ACC112 (cell line): ENCODE results near the gene ERCC8.
A peak's percentile ranks its signal among the peaks of the same experiment; 100 is the strongest.

Experiments
- H2AFZ ChIP-seq: fragments of 200-600 bp; sonication (generic); one replicate; pipeline ENCODE4 v1.6.0; 2017; ENCODE audit warnings: antibody characterized with exemption, low read length; ENCODE audit not compliant: unreplicated experiment
- H3K27ac ChIP-seq: fragments of 200-600 bp; sonication (generic); 2 replicates; pipeline ENCODE4 v1.5.1; 2014; ENCODE audit warnings: low read depth, mild to moderate bottlenecking, antibody characterized with exemption, low read length, moderate library complexity
- H3K27me3 ChIP-seq: fragments of 200-600 bp; sonication (generic); 2 replicates; pipeline ENCODE4 v1.6.1; 2014; ENCODE audit warnings: mild to moderate bottlenecking, antibody characterized with exemption, low read length, moderate library complexity, mixed read lengths; ENCODE audit not compliant: insufficient read depth
- H3K36me3 ChIP-seq: fragments of 200-600 bp; sonication (generic); 2 replicates; pipeline ENCODE4 v1.6.1; 2016; ENCODE audit warnings: mild to moderate bottlenecking, antibody characterized with exemption, low read length, moderate library complexity, mixed read lengths; ENCODE audit not compliant: insufficient read depth
- H3K4me1 ChIP-seq: fragments of 200-600 bp; sonication (generic); one replicate; pipeline ENCODE4 v1.6.1; 2016; ENCODE audit warnings: low read length, mixed read lengths; ENCODE audit not compliant: insufficient read depth, unreplicated experiment, control insufficient read depth
- H3K4me3 ChIP-seq: fragments of 200-600 bp; sonication (generic); 2 replicates; pipeline ENCODE4 v1.5.1; 2014; ENCODE audit warnings: mild to moderate bottlenecking, low read depth, low read length
- H3K79me2 ChIP-seq: fragments of 200-600 bp; sonication (generic); one replicate; pipeline ENCODE4 v1.6.0; 2016; ENCODE audit warnings: low read length; ENCODE audit not compliant: control insufficient read depth, unreplicated experiment, insufficient read depth

Gene ERCC8

DNA sequence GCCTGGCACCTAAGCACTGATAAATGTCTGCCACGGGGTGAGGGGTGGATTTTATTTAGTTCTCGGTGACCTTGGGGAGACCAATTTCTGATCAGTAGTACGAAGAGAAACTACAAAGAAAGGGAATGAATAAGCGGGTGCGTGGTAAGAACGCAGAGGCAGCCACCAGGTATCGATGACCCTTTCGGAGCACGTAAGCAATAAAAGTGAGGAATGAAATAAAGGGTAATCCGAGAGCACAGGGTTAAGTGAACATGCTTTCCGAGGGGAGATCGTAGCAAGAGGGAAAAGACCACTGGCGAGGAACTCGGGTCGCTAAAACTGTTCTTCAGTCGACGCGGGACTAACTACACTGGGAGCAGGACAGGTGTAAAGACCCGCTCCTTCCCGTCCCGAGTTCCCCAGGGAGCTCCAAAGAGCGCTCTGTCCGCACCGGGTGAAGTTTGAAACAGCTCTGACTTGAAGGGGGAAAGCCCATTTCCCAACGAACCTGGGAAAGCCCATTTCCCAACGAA, 101.9 kb downstream of the ERCC8 start:
- Histone ChIP-seq H2AFZ (no peak overlapping the region), H3K27me3 (peaks cover 61% of the 10 kb centered on the region), H3K4me3 (peak overlapping the region; percentile 81), H3K36me3 (no peaks in the 10 kb centered on the region), H3K27ac (no peak overlapping the region), H3K4me1 (peaks cover 5% of the 10 kb centered on the region), H3K79me2 (no peaks in the 10 kb centered on the region)

DNA sequence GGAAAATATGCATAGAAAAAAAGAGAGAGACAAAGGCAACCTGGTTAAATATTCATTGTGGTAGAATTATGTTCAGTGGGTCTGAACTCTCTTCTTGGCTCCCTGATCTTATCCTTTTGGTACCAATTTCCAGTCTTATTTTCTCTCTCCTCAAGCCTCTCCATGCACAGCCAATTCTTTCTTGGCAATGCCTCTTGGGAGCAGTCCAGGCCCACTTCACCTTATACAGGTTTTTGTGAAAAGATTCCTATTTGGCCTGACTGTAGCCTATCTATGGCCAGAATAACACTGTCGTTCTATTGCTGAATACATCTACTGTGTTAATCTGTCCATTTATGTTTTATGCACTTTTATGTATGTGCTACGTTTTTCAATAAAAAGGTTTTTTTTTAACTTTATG, 103.5 kb downstream of the ERCC8 start:
- Histone ChIP-seq H3K4me3 (no peak overlapping the region), H3K27me3 (peaks cover 58% of the 10 kb centered on the region), H3K27ac (no peak overlapping the region), H3K36me3 (no peaks in the 10 kb centered on the region), H2AFZ (no peak overlapping the region), H3K79me2 (no peaks in the 10 kb centered on the region), H3K4me1 (peaks cover 5% of the 10 kb centered on the region)

DNA sequence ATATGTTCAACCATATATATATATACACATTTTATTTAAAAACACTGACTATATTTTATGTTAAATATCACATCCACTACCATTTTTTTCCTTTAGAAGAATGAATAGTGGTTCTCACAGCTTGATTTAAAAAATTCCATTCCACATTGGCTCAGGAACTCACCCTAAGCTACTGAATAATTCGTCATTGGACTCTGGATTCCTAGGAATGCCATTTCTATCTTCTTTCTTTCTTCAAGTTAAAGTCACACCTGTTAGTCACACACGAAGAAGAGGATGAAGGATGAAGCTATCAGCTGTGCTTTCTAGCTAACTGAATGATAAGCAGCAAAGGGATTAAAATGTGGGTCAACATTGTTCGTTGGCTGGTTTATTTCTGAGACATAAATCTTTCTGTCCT, 108.7 kb downstream of the ERCC8 start:
- no peak overlapping the region for H3K27ac ChIP-seq
- H3K79me2 ChIP-seq, result no peaks in the 10 kb centered on the region
- peaks cover 8% of the 10 kb centered on the region for H3K4me1 ChIP-seq
- H3K4me3 ChIP-seq, result no peak overlapping the region
- H2AFZ ChIP-seq, result no peak overlapping the region
- H3K27me3 ChIP-seq, result peaks cover 19% of the 10 kb centered on the region; the same call in 1 of the 2 replicates
- H3K36me3 ChIP-seq, result no peaks in the 10 kb centered on the region

DNA sequence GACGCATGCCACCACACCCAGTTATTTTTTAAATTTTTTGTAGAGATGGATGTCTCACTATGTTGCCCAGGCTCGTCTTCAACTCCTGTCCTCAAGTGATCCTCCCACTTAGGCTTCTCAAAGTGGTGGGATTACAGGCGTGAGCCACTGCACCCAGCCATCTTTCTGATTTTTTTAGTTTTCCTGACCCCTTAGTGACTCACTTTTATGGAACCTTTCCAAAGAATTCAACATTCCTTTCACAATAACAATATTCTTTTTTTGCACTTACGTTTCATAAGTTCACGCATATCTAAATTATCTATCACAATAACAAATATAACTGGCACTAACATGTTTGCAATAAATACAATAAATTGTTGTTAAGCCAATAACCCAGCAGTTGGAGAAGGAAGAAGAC, 109.3 kb downstream of the ERCC8 start:
- Histone ChIP-seq H2AFZ (no peak overlapping the region), H3K27ac (no peak overlapping the region), H3K27me3 (peaks cover 16% of the 10 kb centered on the region; the same call in 1 of the 2 replicates), H3K36me3 (no peaks in the 10 kb centered on the region), H3K79me2 (no peaks in the 10 kb centered on the region), H3K4me1 (peaks cover 8% of the 10 kb centered on the region), H3K4me3 (no peak overlapping the region)

DNA sequence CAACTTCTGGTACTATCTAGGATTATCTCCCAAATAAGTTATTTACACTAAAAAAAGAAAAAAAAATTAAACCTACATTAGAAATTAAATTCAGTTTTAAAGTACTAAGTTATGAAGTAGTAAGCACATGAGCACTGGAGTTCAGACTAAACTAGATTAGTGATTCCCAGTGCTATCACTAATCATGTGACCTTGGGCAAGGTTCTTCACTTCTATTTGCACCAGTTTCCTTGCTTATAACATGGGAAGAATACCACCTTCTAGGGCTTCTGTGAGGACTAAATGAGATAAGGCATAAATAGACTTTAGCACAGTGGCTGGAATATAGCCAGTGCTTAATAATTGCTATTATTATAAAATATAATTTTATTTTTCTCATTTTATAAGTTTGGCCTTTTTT, 111.3 kb downstream of the ERCC8 start:
- H3K27ac ChIP-seq, result no peak overlapping the region
- no peaks in the 10 kb centered on the region for H3K79me2 ChIP-seq
- H3K4me1 ChIP-seq, result peaks cover 8% of the 10 kb centered on the region
- no peaks in the 10 kb centered on the region for H3K36me3 ChIP-seq
- no peak overlapping the region for H3K4me3 ChIP-seq
- no peak overlapping the region for H2AFZ ChIP-seq
- H3K27me3 ChIP-seq, result peaks cover 3% of the 10 kb centered on the region; the same call in 1 of the 2 replicates

DNA sequence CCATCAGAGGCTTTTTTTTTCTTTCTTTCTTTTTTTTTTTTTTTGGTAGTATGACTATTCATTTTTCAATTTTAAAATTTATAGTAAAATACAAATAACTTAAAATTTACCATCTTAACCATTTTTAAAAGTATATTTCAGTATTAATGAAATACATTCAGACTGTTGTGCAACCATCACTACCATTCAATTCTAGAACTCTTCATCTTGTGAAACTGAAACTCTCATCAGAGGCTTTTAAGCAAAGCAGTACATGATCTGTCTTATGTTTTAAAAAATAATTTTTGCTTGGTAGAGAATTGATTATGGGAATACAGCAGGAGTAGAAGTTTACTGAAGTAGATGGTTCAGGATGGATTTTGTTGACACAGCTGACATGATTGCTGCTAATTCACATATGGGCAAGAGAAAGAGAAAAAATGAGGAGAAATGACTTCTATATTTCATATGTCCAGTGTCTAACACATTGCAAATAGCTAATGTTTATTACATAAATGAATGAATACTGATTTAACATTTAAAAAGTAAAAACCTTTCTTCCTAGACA, 114.2 kb downstream of the ERCC8 start:
- no peaks in the 10 kb centered on the region for H3K27me3 ChIP-seq
- H3K79me2 ChIP-seq, result no peaks in the 10 kb centered on the region
- no peaks in the 10 kb centered on the region for H3K36me3 ChIP-seq
- no peak overlapping the region for H3K27ac ChIP-seq
- no peak overlapping the region for H2AFZ ChIP-seq
- no peak overlapping the region for H3K4me3 ChIP-seq
- peaks cover 14% of the 10 kb centered on the region for H3K4me1 ChIP-seq

DNA sequence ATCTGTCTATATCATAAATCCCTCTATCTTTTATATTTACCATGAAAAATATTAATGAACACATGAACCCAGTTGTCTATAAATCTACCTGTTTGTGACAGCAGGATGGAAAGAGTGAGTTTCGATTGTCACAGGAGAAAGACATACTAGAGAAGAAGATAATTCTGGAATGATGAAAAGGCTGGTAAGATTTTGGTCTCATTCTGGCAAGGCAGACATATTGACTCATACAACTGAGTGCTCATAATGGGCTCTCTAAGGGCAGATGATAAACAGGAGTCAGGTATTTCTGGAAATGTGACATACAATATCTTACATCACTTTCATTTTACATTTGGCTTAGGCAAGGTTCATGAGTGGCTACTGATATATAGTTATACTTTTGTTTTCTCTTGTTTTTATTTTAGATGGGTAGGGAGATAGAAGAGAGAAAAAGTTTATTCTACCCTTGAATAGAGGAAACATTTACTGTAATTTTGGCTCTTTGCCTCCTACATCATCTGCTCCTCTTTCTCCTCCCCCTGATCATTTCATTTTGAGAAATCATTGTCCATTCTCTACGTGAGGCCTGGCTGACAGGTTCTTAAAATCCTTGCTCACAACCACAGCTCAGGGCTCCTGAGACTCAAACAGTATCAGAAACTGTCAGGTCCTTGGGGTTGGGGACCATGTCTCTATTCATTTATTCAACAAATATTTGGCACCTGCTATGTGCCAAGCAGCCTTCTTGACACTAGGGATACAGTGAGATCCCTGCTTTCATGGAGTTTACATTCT, 115.2 kb downstream of the ERCC8 start:
- Histone ChIP-seq H2AFZ (no peak overlapping the region), H3K27me3 (no peaks in the 10 kb centered on the region), H3K4me3 (no peak overlapping the region), H3K27ac (no peak overlapping the region), H3K4me1 (peaks cover 9% of the 10 kb centered on the region), H3K79me2 (no peaks in the 10 kb centered on the region), H3K36me3 (no peaks in the 10 kb centered on the region)

DNA sequence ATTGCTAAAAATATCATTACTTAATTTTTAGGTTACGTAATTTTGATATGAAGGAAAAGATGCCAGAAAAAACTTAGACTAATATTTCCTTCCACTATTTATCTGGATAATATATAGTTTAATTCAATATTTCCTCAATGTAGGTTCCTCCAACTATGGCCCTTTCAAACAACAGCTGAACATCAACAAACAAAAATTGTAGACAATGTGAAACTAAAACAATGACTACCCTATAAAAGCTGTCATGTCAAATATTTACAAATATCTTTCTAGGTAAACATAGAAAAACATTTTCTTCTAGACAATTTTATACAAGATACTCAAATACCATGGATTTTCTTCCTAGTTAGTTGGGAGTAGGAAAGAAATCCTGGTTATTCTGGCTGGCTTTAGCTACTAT, 117.7 kb downstream of the ERCC8 start:
- Histone ChIP-seq H3K4me1 (peaks cover 9% of the 10 kb centered on the region), H3K27me3 (no peaks in the 10 kb centered on the region), H3K36me3 (no peaks in the 10 kb centered on the region), H3K4me3 (no peak overlapping the region), H3K79me2 (no peaks in the 10 kb centered on the region), H2AFZ (no peak overlapping the region), H3K27ac (no peak overlapping the region)

DNA sequence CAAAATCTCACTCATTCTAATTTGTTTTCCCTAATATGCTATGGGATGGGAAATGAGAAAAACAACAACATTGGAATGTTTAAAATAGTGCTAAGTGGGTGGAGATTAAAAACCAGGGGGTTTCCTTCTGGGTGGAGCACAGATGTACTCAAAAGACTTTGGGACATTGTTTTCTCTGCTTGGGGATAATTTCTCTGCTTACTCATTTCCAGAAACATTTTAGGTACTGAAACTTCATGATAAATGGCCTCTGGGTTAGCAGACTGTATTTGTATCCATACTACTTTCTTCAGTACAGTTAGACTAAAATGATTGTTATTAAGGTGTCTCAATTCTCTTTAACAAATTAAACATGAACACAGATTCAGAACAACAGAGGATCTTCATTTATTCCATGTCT, 118.2 kb downstream of the ERCC8 start:
- H3K27me3 ChIP-seq, result no peaks in the 10 kb centered on the region
- H3K4me3 ChIP-seq, result no peak overlapping the region
- no peaks in the 10 kb centered on the region for H3K36me3 ChIP-seq
- no peak overlapping the region for H2AFZ ChIP-seq
- H3K27ac ChIP-seq, result no peak overlapping the region
- no peaks in the 10 kb centered on the region for H3K79me2 ChIP-seq
- H3K4me1 ChIP-seq, result peaks cover 9% of the 10 kb centered on the region
